ENCODE data around the gene UROC1.

The UROC1 gene

GRCh38 chr3:126551839-126552687 is 34.5 kb upstream of the UROC1 start:
- no peak for TF ChIP-seq GATA3 (IDR thresholded peaks at IDR 0.05; ENCODE audit: low read depth, low read length)
- TF ChIP-seq GATA2 (IDR thresholded peaks at IDR 0.05; ENCODE audit: low read depth, low read length): no peak

- TF ChIP-seq GATA3 (IDR thresholded peaks at IDR 0.05; ENCODE audit: low read depth, low read length) (no peak), GATA2 (IDR thresholded peaks at IDR 0.05; ENCODE audit: low read depth, low read length) (no peak)
These were observed 33.7 kb upstream of the UROC1 start for GRCh38 chr3:126551121-126551838.

GRCh38 chr3:126550488-126551051 is 33.0 kb upstream of the UROC1 start:
- no peak for TF ChIP-seq GATA2 (IDR thresholded peaks at IDR 0.05; ENCODE audit: low read depth, low read length)
- TF ChIP-seq GATA3 (IDR thresholded peaks at IDR 0.05; ENCODE audit: low read depth, low read length): no peak

GRCh38 chr3:126549861-126550487 is 32.4 kb upstream of the UROC1 start:
- TF ChIP-seq GATA3 (IDR thresholded peaks at IDR 0.05; ENCODE audit: low read depth, low read length) (no peak), GATA2 (IDR thresholded peaks at IDR 0.05; ENCODE audit: low read depth, low read length) (no peak)

- TF ChIP-seq GATA2 (IDR thresholded peaks at IDR 0.05; ENCODE audit: low read depth, low read length): no peak
- no peak for TF ChIP-seq GATA3 (IDR thresholded peaks at IDR 0.05; ENCODE audit: low read depth, low read length)
These were observed 31.2 kb upstream of the UROC1 start for GRCh38 chr3:126548556-126549466.

- TF ChIP-seq GATA2 (IDR thresholded peaks at IDR 0.05; ENCODE audit: low read depth, low read length) (no peak), GATA3 (IDR thresholded peaks at IDR 0.05; ENCODE audit: low read depth, low read length) (no peak)
These were observed 30.1 kb upstream of the UROC1 start for GRCh38 chr3:126547721-126548120.

- TF ChIP-seq GATA2 (IDR thresholded peaks at IDR 0.05; ENCODE audit: low read depth, low read length): no peak
- no peak for TF ChIP-seq GATA3 (IDR thresholded peaks at IDR 0.05; ENCODE audit: low read depth, low read length)
These were observed 29.1 kb upstream of the UROC1 start for GRCh38 chr3:126546549-126547239.

- TF ChIP-seq GATA3 (IDR thresholded peaks at IDR 0.05; ENCODE audit: low read depth, low read length) (no peak), GATA2 (IDR thresholded peaks at IDR 0.05; ENCODE audit: low read depth, low read length) (no peak)
These were observed 28.4 kb upstream of the UROC1 start for GRCh38 chr3:126546013-126546412.

GRCh38 chr3:126545544-126545943 is 28.0 kb upstream of the UROC1 start:
- no peak for TF ChIP-seq GATA3 (IDR thresholded peaks at IDR 0.05; ENCODE audit: low read depth, low read length)
- TF ChIP-seq GATA2 (IDR thresholded peaks at IDR 0.05; ENCODE audit: low read depth, low read length): no peak

- no peak for TF ChIP-seq GATA3 (IDR thresholded peaks at IDR 0.05; ENCODE audit: low read depth, low read length)
- TF ChIP-seq GATA2 (IDR thresholded peaks at IDR 0.05; ENCODE audit: low read depth, low read length): no peak
These were observed 27.2 kb upstream of the UROC1 start for GRCh38 chr3:126544596-126545281.

- TF ChIP-seq GATA3 (IDR thresholded peaks at IDR 0.05; ENCODE audit: low read depth, low read length) (no peak), GATA2 (IDR thresholded peaks at IDR 0.05; ENCODE audit: low read depth, low read length) (no peak)
These were observed 26.0 kb upstream of the UROC1 start for GRCh38 chr3:126543457-126544061.
